ENCODE measurements around the gene PDE4B.

The PDE4B gene

GRCh38 chr1:65792669-65793358 is at the start of gene PDE4B:
Gene PDE4B (plus strand): TSS chr1:65792895.
- no peak for DNase-seq

- DNase-seq = no peak
These were observed 48.0 kb upstream of the PDE4B start for GRCh38 chr1:65744731-65745130.

DNA sequence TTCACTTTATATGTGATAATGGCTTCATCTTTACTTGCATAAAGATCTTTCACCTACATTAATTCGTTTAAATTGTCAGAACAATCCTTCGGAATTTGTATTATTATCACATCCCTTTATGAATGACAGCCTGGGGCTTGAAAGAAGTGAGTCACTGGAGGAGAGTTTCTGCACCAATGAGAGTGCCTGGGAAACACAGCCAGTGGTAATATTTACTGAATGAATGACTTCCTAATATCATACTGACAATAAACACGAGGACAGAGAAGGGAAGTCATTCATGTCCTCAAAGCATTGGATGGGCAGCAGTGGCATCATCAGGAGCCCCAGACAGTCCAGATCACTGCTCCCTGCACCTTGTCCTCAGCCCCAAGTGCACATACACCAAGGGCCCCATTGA is 40.7 kb upstream of the PDE4B start:
- DNase-seq = no peak

DNA sequence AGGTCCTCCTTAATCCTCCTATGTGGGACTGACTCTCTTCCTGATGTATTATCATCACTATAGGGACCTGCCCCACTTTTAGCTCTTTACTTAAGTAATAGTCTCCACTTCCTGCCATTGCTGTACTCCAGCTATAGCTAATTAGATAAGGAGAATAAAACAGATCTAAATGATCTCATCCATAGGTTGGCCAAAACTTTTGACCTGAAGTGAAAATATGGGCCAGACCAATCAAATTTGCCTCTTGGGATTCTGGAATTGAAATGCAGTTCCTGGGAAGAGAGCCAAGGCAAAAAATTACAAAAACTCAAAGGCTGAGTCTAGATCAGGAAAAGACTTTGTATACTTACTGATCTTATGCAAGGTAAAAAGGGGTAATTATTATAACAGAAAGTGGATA is 36.1 kb upstream of the PDE4B start:
- DNase-seq = no peak

- DNase-seq = no peak
These were observed 35.2 kb upstream of the PDE4B start for GRCh38 chr1:65757531-65757930.

GRCh38 chr1:65758128-65758527 is 34.6 kb upstream of the PDE4B start:
- DNase-seq = no peak

DNA sequence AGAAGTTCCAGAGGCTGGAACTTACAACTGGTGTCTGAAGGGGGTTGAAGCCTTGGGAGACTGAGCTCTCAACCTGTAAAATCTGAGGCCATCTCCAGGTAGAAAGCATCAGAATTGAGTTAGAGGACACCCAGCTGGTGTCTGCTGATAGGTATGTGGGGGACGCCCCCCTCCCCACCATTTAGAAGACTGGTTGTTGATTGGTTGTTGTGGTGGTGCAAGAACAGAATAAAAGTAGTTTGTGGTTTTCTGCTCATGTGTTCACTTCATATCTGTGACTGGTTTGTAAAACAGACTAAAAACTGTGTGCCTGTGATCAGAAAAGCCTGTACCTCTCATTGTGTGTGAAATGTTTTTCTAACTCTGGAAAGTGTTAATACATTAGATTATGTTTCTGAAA is 33.2 kb upstream of the PDE4B start:
- DNase-seq = no peak

- no peak for DNase-seq
These were observed 30.4 kb upstream of the PDE4B start for GRCh38 chr1:65762081-65762862.

GRCh38 chr1:65764052-65764451 is 28.6 kb upstream of the PDE4B start:
- DNase-seq = no peak

DNA sequence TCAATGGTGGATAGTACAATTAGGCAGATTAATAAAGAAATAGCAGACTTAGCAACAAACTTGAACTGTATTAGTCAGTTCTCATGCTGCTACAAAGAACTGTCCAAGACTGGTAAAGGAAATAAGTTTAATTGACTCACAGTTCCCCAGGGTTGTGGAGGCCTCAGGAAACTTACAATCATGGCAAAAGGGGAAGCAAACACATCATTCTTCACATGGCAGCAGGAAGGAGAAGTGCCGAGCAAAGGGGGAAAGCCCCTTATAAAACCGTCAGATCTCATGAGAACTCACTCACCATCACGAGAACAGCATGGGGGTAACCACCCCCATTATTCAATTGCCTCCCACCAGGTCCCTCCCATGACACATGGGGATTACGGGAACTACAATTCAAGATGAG is 27.1 kb upstream of the PDE4B start:
- no peak for DNase-seq

- no peak for DNase-seq
These were observed 23.1 kb upstream of the PDE4B start for GRCh38 chr1:65769636-65770035.

- DNase-seq = no peak
These were observed 20.1 kb upstream of the PDE4B start for GRCh38 chr1:65772607-65773006.

- no peak for DNase-seq
These were observed 19.1 kb upstream of the PDE4B start for GRCh38 chr1:65773391-65774123.

DNA sequence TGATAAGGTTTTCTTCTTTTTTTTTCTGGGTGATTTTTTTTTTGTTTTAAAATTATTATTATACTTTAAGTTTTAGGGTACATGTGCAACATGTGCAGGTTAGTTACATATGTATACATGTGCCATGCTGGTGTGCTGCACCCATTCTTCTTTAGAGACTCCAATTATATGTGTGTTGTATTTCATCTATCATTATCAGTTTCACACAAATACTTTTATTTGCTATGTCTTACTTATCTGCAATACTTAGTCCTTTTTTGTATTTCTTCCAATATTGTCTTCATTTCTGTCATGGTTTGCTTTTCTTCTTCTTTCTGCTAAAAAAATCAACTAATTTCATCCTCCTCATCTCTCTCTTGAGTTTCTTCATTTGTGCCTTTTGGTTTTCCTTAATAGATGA is 3.9 kb upstream of the PDE4B start:
- no peak for DNase-seq

DNA sequence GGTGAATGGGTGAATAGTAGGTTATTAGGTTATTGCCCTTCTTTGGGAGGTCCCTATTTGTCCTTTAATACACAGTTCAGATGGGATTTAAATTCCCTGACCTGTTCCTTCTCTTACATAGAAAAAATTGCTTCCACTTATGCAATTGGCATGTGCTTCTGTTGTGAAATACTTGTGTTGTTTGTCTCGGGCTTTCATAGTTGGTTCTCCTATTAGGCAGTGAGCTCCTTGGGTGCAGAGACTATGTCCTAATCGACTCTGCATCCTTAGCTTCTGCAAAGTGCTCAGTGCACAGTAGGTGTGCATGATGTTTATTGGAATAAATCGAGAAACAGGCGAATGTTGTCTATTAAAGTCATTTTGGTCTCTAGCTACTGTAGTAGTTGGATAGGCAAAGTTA is 1.3 kb upstream of the PDE4B start:
- DNase-seq = no peak

DNA sequence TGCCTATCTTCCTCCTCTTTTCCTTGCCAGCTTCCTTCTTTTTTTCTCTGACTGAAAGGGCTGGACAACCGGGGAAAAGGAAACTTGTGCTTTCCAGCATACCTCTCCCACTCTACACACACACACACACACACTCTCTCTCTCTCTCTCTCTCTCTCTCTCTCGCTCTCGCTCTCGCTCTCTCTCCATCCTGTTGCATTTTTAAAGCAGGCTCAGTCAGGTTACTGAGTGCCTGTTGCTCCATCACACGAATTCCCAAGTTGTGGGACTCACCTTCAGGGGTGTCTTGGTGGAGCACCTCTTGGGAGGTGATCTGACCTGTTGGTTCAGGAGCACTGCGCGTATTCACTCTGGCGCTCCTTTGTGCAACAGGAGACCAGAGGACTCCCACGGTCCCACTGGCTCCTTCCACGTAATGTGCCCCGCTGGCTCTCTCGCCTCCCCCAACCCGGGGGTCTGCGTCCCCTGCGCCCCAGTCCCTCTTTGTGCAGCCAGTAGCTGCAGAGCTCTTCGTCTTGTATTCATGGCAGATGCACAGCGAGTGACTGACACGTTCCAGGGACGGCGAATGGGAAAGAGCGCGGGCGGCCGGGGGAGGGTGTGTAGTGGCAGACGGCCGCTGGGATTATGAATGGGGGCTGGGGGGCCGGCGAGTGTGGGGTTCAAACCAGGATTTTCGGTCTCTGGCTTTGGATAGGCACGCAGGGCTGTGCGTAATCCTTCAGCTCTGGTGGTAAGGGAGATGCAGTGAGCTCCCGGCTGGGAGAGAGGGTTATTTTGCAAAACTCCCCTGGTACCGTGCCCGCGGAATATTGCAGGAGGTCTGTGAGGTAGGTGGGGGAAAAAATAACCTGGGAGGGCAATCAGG is 660 bp upstream of the PDE4B start:
- DNase-seq = no peak

- no peak for DNase-seq
These were observed 651 bp downstream of the PDE4B start for GRCh38 chr1:65793359-65793732.

DNA sequence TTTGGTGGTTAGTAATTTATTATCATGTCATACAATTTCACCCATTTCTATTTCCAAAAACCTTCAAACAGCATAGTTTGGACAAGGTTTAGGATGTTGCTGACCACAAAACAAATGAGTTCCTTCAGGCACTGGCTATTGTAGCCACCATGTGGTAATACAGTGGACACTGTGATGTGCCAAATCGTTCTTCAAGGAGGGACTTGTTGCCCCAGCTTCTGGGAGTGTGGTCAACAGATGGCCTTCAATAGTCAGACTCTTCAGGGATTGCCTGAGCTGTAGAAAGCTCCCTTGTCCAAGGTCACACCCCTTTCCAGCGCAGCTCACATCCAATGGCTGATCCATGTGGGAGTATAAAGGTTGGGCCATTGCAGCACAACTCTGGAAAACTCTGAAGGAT is 2.6 kb downstream of the PDE4B start:
- DNase-seq = no peak

- DNase-seq = no peak
These were observed 6.9 kb downstream of the PDE4B start for GRCh38 chr1:65799601-65800000.

DNA sequence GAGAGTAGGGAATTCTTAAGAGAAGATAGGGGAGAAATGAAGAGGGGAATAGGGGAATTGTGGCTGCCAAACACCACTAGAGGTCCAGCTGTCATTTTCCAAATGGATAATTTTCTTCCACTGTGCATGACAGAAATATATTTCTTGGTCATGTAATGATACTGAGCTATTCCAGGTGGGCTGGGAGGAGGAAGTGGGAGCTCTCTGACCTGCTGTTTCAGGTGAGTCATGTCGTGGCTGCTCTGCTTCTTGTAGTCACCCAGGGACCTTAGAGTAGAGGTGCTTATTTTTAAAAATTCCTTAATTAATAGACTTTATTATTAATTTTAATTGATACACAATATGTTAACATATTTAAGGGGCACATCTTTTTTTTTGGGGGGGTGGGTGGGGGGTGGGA is 11.9 kb downstream of the PDE4B start:
- DNase-seq = no peak

GRCh38 chr1:65812065-65812464 is 19.4 kb downstream of the PDE4B start:
- DNase-seq = no peak

- DNase-seq = no peak
These were observed 21.3 kb downstream of the PDE4B start for GRCh38 chr1:65813956-65814355.

GRCh38 chr1:65814752-65815151 is 22.1 kb downstream of the PDE4B start:
- DNase-seq = no peak
